ENCODE data around the gene XYLT1. TPM values are rescaled to one million over a fixed set of nuclear protein-coding genes. Genes with fewer than 3 reads are reported as not detected.

XYLT1 gene
- total and polyA plus RNA-seq, 2 experiments from 2014 or later = 4.5 to 26.3 TPM

GRCh38 chr16:17389384-17389783 is 81.4 kb downstream of the XYLT1 start:
- Histone ChIP-seq H3K4me3 (no peak overlapping the region), H3K9ac (0 out of 2 replicates have a peak overlapping the region, but pooled peaks have one; percentile 7), H3F3A (ENCODE audit: insufficient read depth) (peaks cover 30% of the 10 kb centered on the region), H3K9me2 (ENCODE audit: insufficient read depth) (no peaks in the 10 kb centered on the region), H3K36me3 (ENCODE audit: low read depth) (no peaks in the 10 kb centered on the region), H2AFZ (no peak overlapping the region), H3K4me2 (ENCODE audit: unreplicated experiment) (no peak overlapping the region), H3K79me2 (ENCODE audit: insufficient read depth) (peaks cover 97% of the 10 kb centered on the region), H3K27me3 (replicated peaks; ENCODE audit: insufficient read depth) (no peaks in the 10 kb centered on the region), H4K20me1 (ENCODE audit: insufficient read depth) (no peaks in the 10 kb centered on the region; the same call in 1 of the 2 replicates), H3K27ac (peak overlapping the region; percentile 21), H3K9me3 (ENCODE audit: low read depth) (no peaks in the 10 kb centered on the region), H3K4me1 (ENCODE audit: insufficient read depth) (peaks cover 17% of the 10 kb centered on the region)
- TF ChIP-seq EZH2phosphoT487 (IDR thresholded peaks at IDR 0.05; ENCODE audit: insufficient read depth, low read depth) (no peak), EZH2 (IDR thresholded peaks at IDR 0.05; ENCODE audit: insufficient read depth, poor library complexity, severe bottlenecking) (no peak)
- in situ Hi-C loops (cut with MboI) = no loop called here
- peak; percentile 90 for DNase-seq
- 58 to 62% methylated on average over 4 of the region's 4 CpGs for WGBS, 2 experiments (ENCODE audit: low coverage in 1 of 2, low lambda C conversion rate in 2 of 2, missing lambda C conversion rate in 2 of 2)

GRCh38 chr16:17387256-17387655 is 83.5 kb downstream of the XYLT1 start:
- WGBS, 2 experiments (ENCODE audit: low coverage in 1 of 2, low lambda C conversion rate in 2 of 2, missing lambda C conversion rate in 2 of 2) = 90 to 95% methylated on average over 4 of the region's 4 CpGs

GRCh38 chr16:17386229-17386628 is 84.5 kb downstream of the XYLT1 start:
- peaks cover 96% of the 10 kb centered on the region for H3K79me2 ChIP-seq (ENCODE audit: insufficient read depth)
- H3F3A ChIP-seq (ENCODE audit: insufficient read depth) = peaks cover 23% of the 10 kb centered on the region
- no peaks in the 10 kb centered on the region for H3K36me3 ChIP-seq (ENCODE audit: low read depth)
- H4K20me1 ChIP-seq (ENCODE audit: insufficient read depth) = no peaks in the 10 kb centered on the region; the same call in 1 of the 2 replicates
- peaks cover 17% of the 10 kb centered on the region for H3K4me1 ChIP-seq (ENCODE audit: insufficient read depth)
- TF ChIP-seq EZH2phosphoT487 (IDR thresholded peaks at IDR 0.05; ENCODE audit: insufficient read depth, low read depth) (no peak), EZH2 (IDR thresholded peaks at IDR 0.05; ENCODE audit: insufficient read depth, poor library complexity, severe bottlenecking) (no peak)
- H3K27ac ChIP-seq = no peak overlapping the region
- no peak overlapping the region for H3K4me2 ChIP-seq (ENCODE audit: unreplicated experiment)
- no peak overlapping the region for H2AFZ ChIP-seq
- H3K9ac ChIP-seq = no peak overlapping the region
- H3K9me3 ChIP-seq (ENCODE audit: low read depth) = no peaks in the 10 kb centered on the region
- no peaks in the 10 kb centered on the region for H3K9me2 ChIP-seq (ENCODE audit: insufficient read depth)
- 77 to 84% methylated on average over 3 of the region's 3 CpGs for WGBS, 2 experiments (ENCODE audit: low coverage in 1 of 2, low lambda C conversion rate in 2 of 2, missing lambda C conversion rate in 2 of 2)
- DNase-seq = no peak
- H3K4me3 ChIP-seq = no peak overlapping the region
- in situ Hi-C loops (cut with MboI) = no loop called here
- H3K27me3 ChIP-seq (replicated peaks; ENCODE audit: insufficient read depth) = no peaks in the 10 kb centered on the region

More at GRCh38 chr16:17387256-17387655, 83.5 kb downstream of the XYLT1 start:
- no peaks in the 10 kb centered on the region for H3K36me3 ChIP-seq (ENCODE audit: low read depth)
- H2AFZ ChIP-seq = no peak overlapping the region
- H3K27ac ChIP-seq = no peak overlapping the region
- DNase-seq = no peak
- H3K4me3 ChIP-seq = no peak overlapping the region
- H3K27me3 ChIP-seq (replicated peaks; ENCODE audit: insufficient read depth) = no peaks in the 10 kb centered on the region
- in situ Hi-C loops (cut with MboI) = no loop called here
- no peak for TF ChIP-seq EZH2 (IDR thresholded peaks at IDR 0.05; ENCODE audit: insufficient read depth, poor library complexity, severe bottlenecking)
- TF ChIP-seq EZH2phosphoT487 (IDR thresholded peaks at IDR 0.05; ENCODE audit: insufficient read depth, low read depth) = no peak
- no peak overlapping the region for H3K9ac ChIP-seq
- peaks cover 99% of the 10 kb centered on the region for H3K79me2 ChIP-seq (ENCODE audit: insufficient read depth)
- no peaks in the 10 kb centered on the region; the same call in 1 of the 2 replicates for H4K20me1 ChIP-seq (ENCODE audit: insufficient read depth)
- H3F3A ChIP-seq (ENCODE audit: insufficient read depth) = peaks cover 30% of the 10 kb centered on the region
- H3K4me1 ChIP-seq (ENCODE audit: insufficient read depth) = peaks cover 17% of the 10 kb centered on the region
- no peak overlapping the region for H3K4me2 ChIP-seq (ENCODE audit: unreplicated experiment)
- H3K9me3 ChIP-seq (ENCODE audit: low read depth) = no peaks in the 10 kb centered on the region
- H3K9me2 ChIP-seq (ENCODE audit: insufficient read depth) = no peaks in the 10 kb centered on the region

GRCh38 chr16:17384471-17384870 is 86.3 kb downstream of the XYLT1 start:
- Histone ChIP-seq H3K9ac (no peak overlapping the region), H4K20me1 (ENCODE audit: insufficient read depth) (no peaks in the 10 kb centered on the region; the same call in 1 of the 2 replicates), H3K79me2 (ENCODE audit: insufficient read depth) (peaks cover 96% of the 10 kb centered on the region), H3K4me3 (no peak overlapping the region), H3K36me3 (ENCODE audit: low read depth) (no peaks in the 10 kb centered on the region), H3K4me1 (ENCODE audit: insufficient read depth) (peaks cover 6% of the 10 kb centered on the region), H3K9me2 (ENCODE audit: insufficient read depth) (no peaks in the 10 kb centered on the region), H3F3A (ENCODE audit: insufficient read depth) (peaks cover 19% of the 10 kb centered on the region), H3K27me3 (replicated peaks; ENCODE audit: insufficient read depth) (no peaks in the 10 kb centered on the region), H3K4me2 (ENCODE audit: unreplicated experiment) (no peak overlapping the region), H2AFZ (no peak overlapping the region), H3K9me3 (ENCODE audit: low read depth) (no peaks in the 10 kb centered on the region), H3K27ac (no peak overlapping the region)
- in situ Hi-C loops (cut with MboI) = no loop called here
- TF ChIP-seq EZH2phosphoT487 (IDR thresholded peaks at IDR 0.05; ENCODE audit: insufficient read depth, low read depth) (no peak), EZH2 (IDR thresholded peaks at IDR 0.05; ENCODE audit: insufficient read depth, poor library complexity, severe bottlenecking) (no peak)
- no peak for DNase-seq
- WGBS, 2 experiments (ENCODE audit: low coverage in 1 of 2, low lambda C conversion rate in 2 of 2, missing lambda C conversion rate in 2 of 2) = 91 to 92% methylated on average over 5 of the region's 5 CpGs
